ENCODE data around the gene MAP7D3.

DNA sequence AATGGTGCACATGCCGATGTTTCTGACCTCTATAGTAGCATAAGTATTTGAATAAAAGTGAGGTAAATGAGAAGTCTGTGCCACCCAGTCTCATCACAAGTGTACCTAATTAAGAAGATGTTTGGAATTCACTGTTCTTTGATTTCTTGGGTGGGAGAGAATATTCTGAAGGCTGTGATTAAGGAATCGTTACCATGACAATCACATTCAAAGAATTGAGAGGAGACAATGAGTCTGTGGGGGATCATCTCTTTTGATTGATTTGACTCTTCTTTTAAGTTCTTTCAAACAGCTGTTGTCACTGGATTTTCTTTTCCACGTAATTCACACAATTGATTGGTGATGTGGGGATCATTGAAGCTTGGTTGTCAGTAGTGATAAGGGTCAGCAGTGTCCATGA lies 85.8 kb downstream of the MAP7D3 start:
- TF ChIP-seq, protein P1, sequence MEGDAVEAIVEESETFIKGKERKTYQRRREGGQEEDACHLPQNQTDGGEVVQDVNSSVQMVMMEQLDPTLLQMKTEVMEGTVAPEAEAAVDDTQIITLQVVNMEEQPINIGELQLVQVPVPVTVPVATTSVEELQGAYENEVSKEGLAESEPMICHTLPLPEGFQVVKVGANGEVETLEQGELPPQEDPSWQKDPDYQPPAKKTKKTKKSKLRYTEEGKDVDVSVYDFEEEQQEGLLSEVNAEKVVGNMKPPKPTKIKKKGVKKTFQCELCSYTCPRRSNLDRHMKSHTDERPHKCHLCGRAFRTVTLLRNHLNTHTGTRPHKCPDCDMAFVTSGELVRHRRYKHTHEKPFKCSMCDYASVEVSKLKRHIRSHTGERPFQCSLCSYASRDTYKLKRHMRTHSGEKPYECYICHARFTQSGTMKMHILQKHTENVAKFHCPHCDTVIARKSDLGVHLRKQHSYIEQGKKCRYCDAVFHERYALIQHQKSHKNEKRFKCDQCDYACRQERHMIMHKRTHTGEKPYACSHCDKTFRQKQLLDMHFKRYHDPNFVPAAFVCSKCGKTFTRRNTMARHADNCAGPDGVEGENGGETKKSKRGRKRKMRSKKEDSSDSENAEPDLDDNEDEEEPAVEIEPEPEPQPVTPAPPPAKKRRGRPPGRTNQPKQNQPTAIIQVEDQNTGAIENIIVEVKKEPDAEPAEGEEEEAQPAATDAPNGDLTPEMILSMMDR (IDR thresholded peaks at IDR 0.05; ENCODE audit: poor library complexity, severe bottlenecking): no peak
- TF ChIP-seq SMC3 (conservative IDR thresholded peaks at IDR 0.05; ENCODE audit: poor library complexity) (no peak), EZH2 (IDR thresholded peaks at IDR 0.05; ENCODE audit: borderline replicate concordance, insufficient read depth, low read length, poor library complexity, severe bottlenecking) (no peak), EP300 (conservative IDR thresholded peaks at IDR 0.05; ENCODE audit: poor library complexity, severe bottlenecking) (no peak), RAD21 (conservative IDR thresholded peaks at IDR 0.05) (no peak), POLR2AphosphoS5 (IDR thresholded peaks at IDR 0.05) (no peak), MXI1 (conservative IDR thresholded peaks at IDR 0.05; ENCODE audit: poor library complexity, severe bottlenecking) (no peak), TAF1 (IDR thresholded peaks at IDR 0.05; ENCODE audit: low read depth) (no peak)
- TF ChIP-seq, protein P2, sequence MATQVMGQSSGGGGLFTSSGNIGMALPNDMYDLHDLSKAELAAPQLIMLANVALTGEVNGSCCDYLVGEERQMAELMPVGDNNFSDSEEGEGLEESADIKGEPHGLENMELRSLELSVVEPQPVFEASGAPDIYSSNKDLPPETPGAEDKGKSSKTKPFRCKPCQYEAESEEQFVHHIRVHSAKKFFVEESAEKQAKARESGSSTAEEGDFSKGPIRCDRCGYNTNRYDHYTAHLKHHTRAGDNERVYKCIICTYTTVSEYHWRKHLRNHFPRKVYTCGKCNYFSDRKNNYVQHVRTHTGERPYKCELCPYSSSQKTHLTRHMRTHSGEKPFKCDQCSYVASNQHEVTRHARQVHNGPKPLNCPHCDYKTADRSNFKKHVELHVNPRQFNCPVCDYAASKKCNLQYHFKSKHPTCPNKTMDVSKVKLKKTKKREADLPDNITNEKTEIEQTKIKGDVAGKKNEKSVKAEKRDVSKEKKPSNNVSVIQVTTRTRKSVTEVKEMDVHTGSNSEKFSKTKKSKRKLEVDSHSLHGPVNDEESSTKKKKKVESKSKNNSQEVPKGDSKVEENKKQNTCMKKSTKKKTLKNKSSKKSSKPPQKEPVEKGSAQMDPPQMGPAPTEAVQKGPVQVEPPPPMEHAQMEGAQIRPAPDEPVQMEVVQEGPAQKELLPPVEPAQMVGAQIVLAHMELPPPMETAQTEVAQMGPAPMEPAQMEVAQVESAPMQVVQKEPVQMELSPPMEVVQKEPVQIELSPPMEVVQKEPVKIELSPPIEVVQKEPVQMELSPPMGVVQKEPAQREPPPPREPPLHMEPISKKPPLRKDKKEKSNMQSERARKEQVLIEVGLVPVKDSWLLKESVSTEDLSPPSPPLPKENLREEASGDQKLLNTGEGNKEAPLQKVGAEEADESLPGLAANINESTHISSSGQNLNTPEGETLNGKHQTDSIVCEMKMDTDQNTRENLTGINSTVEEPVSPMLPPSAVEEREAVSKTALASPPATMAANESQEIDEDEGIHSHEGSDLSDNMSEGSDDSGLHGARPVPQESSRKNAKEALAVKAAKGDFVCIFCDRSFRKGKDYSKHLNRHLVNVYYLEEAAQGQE (IDR thresholded peaks at IDR 0.05; ENCODE audit: borderline replicate concordance): no peak

Measured in neural cell (in vitro differentiated cells).